DOHH2 (cell line): ENCODE measurements around the gene BIN1.
A peak's percentile ranks its signal among the peaks of the same experiment; 100 is the strongest.

Experiments used
- H3F3A ChIP-seq: fragments of 200-600 bp; sonication (generic), shearing (Covaris generic); 2 replicates; pipeline ENCODE4 v1.6.0; 2016; ENCODE audit warnings: antibody characterized with exemption, mild to moderate bottlenecking; ENCODE audit not compliant: control insufficient read depth, insufficient read depth
- H3K27ac ChIP-seq: fragments of 200-600 bp; sonication (generic); 2 replicates; pipeline ENCODE4 v1.5.1; 2014; ENCODE audit warnings: low read depth, mild to moderate bottlenecking, low read length, moderate library complexity
- H3K27me3 ChIP-seq: fragments of 200-600 bp; sonication (generic); 2 replicates; pipeline ENCODE4 v1.6.1; 2014; ENCODE audit warnings: mild to moderate bottlenecking, low read length, mixed read lengths; ENCODE audit not compliant: control insufficient read depth
- H3K36me3 ChIP-seq: fragments of 200-600 bp; sonication (generic); 2 replicates; pipeline ENCODE4 v1.6.1; 2014; ENCODE audit warnings: mild to moderate bottlenecking, low read length, moderate library complexity, mixed read lengths; ENCODE audit not compliant: control insufficient read depth
- H3K4me1 ChIP-seq: fragments of 200-600 bp; sonication (generic); 2 replicates; pipeline ENCODE4 v1.6.1; 2014; ENCODE audit warnings: mild to moderate bottlenecking, low read length, mixed read lengths; ENCODE audit not compliant: control insufficient read depth
- H3K4me2 ChIP-seq: fragments of 200-600 bp; sonication (generic); 2 replicates; pipeline ENCODE4 v1.6.0; 2014; ENCODE audit warnings: mild to moderate bottlenecking, low read length, moderate library complexity
- H3K4me3 ChIP-seq: fragments of 200-600 bp; sonication (generic); 2 replicates; pipeline ENCODE4 v1.5.1; 2014; ENCODE audit warnings: mild to moderate bottlenecking, low read length, mixed read lengths
- H3K79me2 ChIP-seq: fragments of 200-600 bp; sonication (generic); 2 replicates; pipeline ENCODE4 v1.6.1; 2014; ENCODE audit warnings: mild to moderate bottlenecking, low read length, mixed read lengths; ENCODE audit not compliant: control insufficient read depth
- H3K9me2 ChIP-seq: fragments of 200-600 bp; sonication (generic); replicated peaks from 2 replicates; pipeline ENCODE4 v1.6.1; 2014; ENCODE audit warnings: mild to moderate bottlenecking, low read length, mixed read lengths; ENCODE audit not compliant: control insufficient read depth
- H3K9me3 ChIP-seq: fragments of 200-600 bp; sonication (generic); 2 replicates; pipeline ENCODE4 v1.6.1; 2014; ENCODE audit warnings: antibody characterized with exemption, low read length, mixed read lengths; ENCODE audit not compliant: control insufficient read depth, insufficient read depth
- H4K20me1 ChIP-seq: fragments of 200-600 bp; sonication (generic); 2 replicates; pipeline ENCODE4 v1.6.0; 2014; ENCODE audit warnings: low read depth, mild to moderate bottlenecking, antibody characterized with exemption, low read length, moderate library complexity; ENCODE audit not compliant: control insufficient read depth, insufficient read depth
- EZH2phosphoT487 ChIP-seq: fragments of 200-600 bp; sonication (generic); IDR thresholded peaks from 2 replicates; pipeline ENCODE4 v1.6.1; 2017; ENCODE audit warnings: borderline replicate concordance, mild to moderate bottlenecking, antibody characterized with exemption, low read length, moderate library complexity, mixed read lengths
- TF ChIP-seq, protein P1 (sequence below): fragments of 200-600 bp; sonication (generic); IDR thresholded peaks from one replicate; pipeline ENCODE4 v1.5.1; 2014; ENCODE audit warnings: antibody characterized with exemption, mild to moderate bottlenecking, low read depth, low read length; ENCODE audit not compliant: poor library complexity, severe bottlenecking

The BIN1 gene

DNA sequence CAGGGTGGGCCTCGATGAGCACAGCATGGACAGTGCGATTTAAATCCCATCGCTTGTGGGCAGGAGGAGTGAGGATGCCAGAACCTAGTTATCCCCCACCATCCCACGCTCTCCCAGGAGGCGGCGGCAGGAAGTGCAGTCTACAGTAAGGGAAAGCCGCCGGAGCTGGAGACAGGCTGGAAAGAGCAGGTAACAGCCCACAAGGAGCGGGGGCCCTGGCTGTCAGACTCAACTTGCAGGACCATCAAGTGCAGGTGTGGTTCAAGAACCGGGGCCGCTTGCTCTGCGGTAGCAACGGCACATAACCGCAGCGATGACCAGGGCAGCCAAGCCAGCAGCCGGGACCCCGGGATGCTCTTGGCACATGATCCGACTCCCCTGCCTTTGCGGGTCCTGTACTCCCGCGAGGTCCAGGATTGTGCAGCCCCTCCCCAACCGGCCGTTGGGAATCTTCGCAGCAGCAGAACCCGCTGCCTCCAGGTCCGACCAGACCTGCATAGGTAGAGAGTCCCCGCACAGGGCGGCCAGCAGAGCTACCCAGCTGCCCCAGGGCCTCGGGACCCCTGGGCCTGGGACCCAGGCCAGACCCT, 82.1 kb downstream of the BIN1 start:
- H3K4me3 ChIP-seq = no peak overlapping the region
- no peaks in the 10 kb centered on the region for H3K9me3 ChIP-seq
- H3K27me3 ChIP-seq = no peaks in the 10 kb centered on the region
- H3K4me2 ChIP-seq = no peak overlapping the region
- no peak overlapping the region for H3K27ac ChIP-seq
- no peaks in the 10 kb centered on the region for H3F3A ChIP-seq
- no peaks in the 10 kb centered on the region for H4K20me1 ChIP-seq
- no peaks in the 10 kb centered on the region for H3K79me2 ChIP-seq
- H3K4me1 ChIP-seq = no peaks in the 10 kb centered on the region
- TF ChIP-seq, protein P1, sequence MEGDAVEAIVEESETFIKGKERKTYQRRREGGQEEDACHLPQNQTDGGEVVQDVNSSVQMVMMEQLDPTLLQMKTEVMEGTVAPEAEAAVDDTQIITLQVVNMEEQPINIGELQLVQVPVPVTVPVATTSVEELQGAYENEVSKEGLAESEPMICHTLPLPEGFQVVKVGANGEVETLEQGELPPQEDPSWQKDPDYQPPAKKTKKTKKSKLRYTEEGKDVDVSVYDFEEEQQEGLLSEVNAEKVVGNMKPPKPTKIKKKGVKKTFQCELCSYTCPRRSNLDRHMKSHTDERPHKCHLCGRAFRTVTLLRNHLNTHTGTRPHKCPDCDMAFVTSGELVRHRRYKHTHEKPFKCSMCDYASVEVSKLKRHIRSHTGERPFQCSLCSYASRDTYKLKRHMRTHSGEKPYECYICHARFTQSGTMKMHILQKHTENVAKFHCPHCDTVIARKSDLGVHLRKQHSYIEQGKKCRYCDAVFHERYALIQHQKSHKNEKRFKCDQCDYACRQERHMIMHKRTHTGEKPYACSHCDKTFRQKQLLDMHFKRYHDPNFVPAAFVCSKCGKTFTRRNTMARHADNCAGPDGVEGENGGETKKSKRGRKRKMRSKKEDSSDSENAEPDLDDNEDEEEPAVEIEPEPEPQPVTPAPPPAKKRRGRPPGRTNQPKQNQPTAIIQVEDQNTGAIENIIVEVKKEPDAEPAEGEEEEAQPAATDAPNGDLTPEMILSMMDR = no peak
- no peak for TF ChIP-seq EZH2phosphoT487
- no peaks in the 10 kb centered on the region for H3K36me3 ChIP-seq
- H3K9me2 ChIP-seq = no peaks in the 10 kb centered on the region

GRCh38 chr2:127023504-127023903, 83.5 kb downstream of the BIN1 start:
- Histone ChIP-seq H3K4me1 (no peaks in the 10 kb centered on the region), H3K36me3 (no peaks in the 10 kb centered on the region), H3K4me3 (no peak overlapping the region), H3K79me2 (no peaks in the 10 kb centered on the region), H3K27ac (no peak overlapping the region), H3F3A (no peaks in the 10 kb centered on the region), H3K27me3 (no peaks in the 10 kb centered on the region), H3K9me2 (no peaks in the 10 kb centered on the region), H3K4me2 (no peak overlapping the region), H3K9me3 (no peaks in the 10 kb centered on the region), H4K20me1 (no peaks in the 10 kb centered on the region)
- TF ChIP-seq EZH2phosphoT487 = no peak
- TF ChIP-seq, protein P1 = no peak

- Histone ChIP-seq H3K27me3 (no peaks in the 10 kb centered on the region), H4K20me1 (no peaks in the 10 kb centered on the region), H3K4me1 (no peaks in the 10 kb centered on the region), H3K9me2 (no peaks in the 10 kb centered on the region), H3K4me2 (no peak overlapping the region), H3K27ac (no peak overlapping the region), H3K4me3 (no peak overlapping the region), H3K36me3 (no peaks in the 10 kb centered on the region), H3F3A (no peaks in the 10 kb centered on the region), H3K9me3 (no peaks in the 10 kb centered on the region), H3K79me2 (no peaks in the 10 kb centered on the region)
- TF ChIP-seq, protein P1 = peak; percentile 13
- no peak for TF ChIP-seq EZH2phosphoT487
These were observed 84.1 kb downstream of the BIN1 start for GRCh38 chr2:127022817-127023216.

DNA sequence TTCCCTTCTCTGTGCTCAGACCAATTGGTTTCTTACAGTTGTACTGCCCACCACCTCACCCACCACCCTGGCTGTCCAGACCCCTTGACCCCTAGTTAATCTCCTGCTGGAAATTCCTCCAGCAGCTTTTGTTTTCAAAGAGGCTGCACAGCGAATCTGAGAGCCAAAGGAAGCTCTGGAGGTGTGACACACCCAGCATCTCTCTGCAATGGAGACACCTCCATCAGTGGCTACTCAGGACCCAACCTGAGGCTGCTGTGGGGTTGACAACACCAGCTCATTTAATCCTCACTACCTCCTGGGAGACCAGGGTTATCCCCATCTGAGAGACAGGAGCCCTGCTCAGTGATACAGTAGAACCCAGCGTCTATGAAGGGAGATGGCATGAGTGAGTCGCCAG, 86.4 kb downstream of the BIN1 start:
- Histone ChIP-seq H3K36me3 (no peaks in the 10 kb centered on the region), H3K27ac (no peak overlapping the region), H4K20me1 (no peaks in the 10 kb centered on the region), H3F3A (no peaks in the 10 kb centered on the region), H3K4me2 (no peak overlapping the region), H3K4me1 (no peaks in the 10 kb centered on the region), H3K4me3 (no peak overlapping the region), H3K27me3 (no peaks in the 10 kb centered on the region), H3K9me3 (no peaks in the 10 kb centered on the region), H3K79me2 (no peaks in the 10 kb centered on the region), H3K9me2 (no peaks in the 10 kb centered on the region)
- TF ChIP-seq EZH2phosphoT487 = no peak
- TF ChIP-seq, protein P1 = no peak
